Measurements from ENCODE around the gene DNAJC3. TPM values are rescaled to one million over a fixed set of nuclear protein-coding genes. Genes with fewer than 3 reads are reported as not detected.

Gene DNAJC3
- total RNA-seq (2016; rRNA removed; fragmentation: Illumina TruSeq; extraction: Trizol), result 38.1 and 48.2 TPM in 2 replicates
- total RNA-seq (2016; cell fraction: cytosol; rRNA removed; fragmentation: Illumina TruSeq; extraction: Trizol; ENCODE audit: low read depth), result 30.3 and 34.8 TPM in 2 replicates
- total RNA-seq (2016; cell fraction: insoluble cytoplasmic fraction; rRNA removed; fragmentation: Illumina TruSeq; extraction: Trizol), result 32.9 and 48.9 TPM in 2 replicates
- total RNA-seq (2016; cell fraction: membrane; rRNA removed; fragmentation: Illumina TruSeq; extraction: Trizol), result 14.3 and 17.6 TPM in 2 replicates
- total RNA-seq (2016; cell fraction: nucleus; rRNA removed; fragmentation: Illumina TruSeq; extraction: Trizol), result 48.4 and 54.1 TPM in 2 replicates
- 9.7 and 10.4 TPM in 2 replicates for polyA plus RNA-seq (2011; rRNA removed)
- 5.4 and 8.2 TPM in 2 replicates for polyA plus RNA-seq (2011; cell fraction: cytosol; rRNA removed)
- polyA plus RNA-seq (2011; cell fraction: nucleus; rRNA removed), result 2.8 and 3.7 TPM in 2 replicates
- 12.1 and 15.4 TPM in 2 replicates for polyA plus RNA-seq (2012)
- polyA plus RNA-seq (2016; cell fraction: cytosol; fragmentation: Illumina TruSeq; extraction: Trizol; ENCODE audit: low read depth), result 1.4 TPM in 2 replicates
- polyA plus RNA-seq (2016; cell fraction: insoluble cytoplasmic fraction; fragmentation: Illumina TruSeq; extraction: Trizol; ENCODE audit: low read depth), result 16.8 and 19.2 TPM in 2 replicates
- 3.1 and 3.7 TPM in 2 replicates for polyA plus RNA-seq (2016; cell fraction: membrane; fragmentation: Illumina TruSeq; extraction: Trizol; ENCODE audit: low read depth)
- polyA plus RNA-seq (2016; cell fraction: nucleus; fragmentation: Illumina TruSeq; extraction: Trizol; ENCODE audit: insufficient read depth, low read depth), result 37.4 and 38.5 TPM in 2 replicates
- polyA minus RNA-seq (2011; rRNA and poly(A)+ RNA removed; ENCODE audit: low replicate concordance), result 13.2 and 17.4 TPM in 2 replicates
- polyA minus RNA-seq (2011; cell fraction: cytosol; rRNA and poly(A)+ RNA removed), result 21.4 and 25.3 TPM in 2 replicates
- 14.4 and 17.8 TPM in 2 replicates for polyA minus RNA-seq (2011; cell fraction: nucleus; rRNA and poly(A)+ RNA removed)
- Bru-seq, nascent RNA, result percentile 84 among the genes with signal in this experiment
- percentile 87 among the genes with signal in this experiment for BruChase-seq, experiment 1, labeled RNA remaining after a 6-hour chase
- BruChase-seq, experiment 2, labeled RNA remaining after a 2-hour chase, result percentile 78 among the genes with signal in this experiment
- long read RNA-seq, experiment 1, full-length matches to known transcripts, result 12 of 128 reads
- long read RNA-seq, experiment 1, partial matches to known transcripts, result 22 of 128 reads
- long read RNA-seq, experiment 1, other reads (novel, unspliced or antisense), result 94 of 128 reads
- long read RNA-seq, experiment 2, full-length matches to known transcripts, result 9 of 41 reads
- long read RNA-seq, experiment 2, partial matches to known transcripts, result 0 of 41 reads
- long read RNA-seq, experiment 2, other reads (novel, unspliced or antisense), result 32 of 41 reads

GRCh38 chr13:95676762-95677563 lies at the start of gene DNAJC3:
TSS of gene DNAJC3 (plus strand) at chr13:95677139. CDS start at chr13:95677256, 117 bp downstream.
- Histone ChIP-seq H3K4me1 (ENCODE audit: insufficient read depth, low read length) (peaks cover 64% of the 10 kb centered on the region), H3K27me3 (ENCODE audit: control insufficient read depth in 1 of 2, insufficient read depth in 2 of 2, low read length in 2 of 2) (no peaks in the 10 kb centered on the region; a peak in 1 of 5 replicates), H3K9ac (ENCODE audit: insufficient read depth, low read depth, low read length) (peak within 1 kb of the TSS; percentile 92), H3K36me3 (replicated peaks in 1 of 2; ENCODE audit: control insufficient read depth in 1 of 2, insufficient read depth in 2 of 2, low read length in 2 of 2) (no peaks in the 10 kb centered on the region), H3K79me2 (ENCODE audit: insufficient read depth, low read length) (peaks cover 62% of the 10 kb centered on the region), H3K4me2 (ENCODE audit: low read depth, low read length) (peak within 1 kb of the TSS; percentile 67), H2AFZ (ENCODE audit: low read length) (peak within 1 kb of the TSS; percentile 90), H3K9me3 (ENCODE audit: low read length) (no peaks in the 10 kb centered on the region), H3K4me3 (replicated peaks in 1 of 3; ENCODE audit: insufficient read depth in 1 of 3, low read depth in 2 of 3, low read length in 3 of 3) (peak within 1 kb of the TSS; percentile 82 to 88 (median 83)), H4K20me1 (ENCODE audit: insufficient read depth, low read length) (peaks cover 2% of the 10 kb centered on the region; the same call in 1 of the 2 replicates), H3K27ac (ENCODE audit: extremely low read length, insufficient read depth, low read length) (peak within 1 kb of the TSS; percentile 91)
- POLR2A ChIA-PET, result interaction anchor here (0.7 to 1.6 kb wide), 7 partner anchors 8 to 75 kb away, joined by 3 to 14 read pairs (median 4); partner anchors contain the start of gene DZIP1
- BruUV-seq (replicated peaks), result no TSS peak
- CTCF ChIA-PET (ENCODE audit: low intra/inter-chr PET ratio, low total read pairs), result no interaction called here
- in situ Hi-C loops (cut with HindIII; ENCODE audit: extremely low pct_ligation_motif_present, low pct_unique_long_range_greater_than_20kb) (no loop called here), intact Hi-C loops (cut with micrococcal nuclease; ENCODE audit: unreplicated experiment) (loop anchor here (5.0 to 10.0 kb wide), 2 partner anchors 35 to 108 kb away; partner anchors contain the start of gene DZIP1)
- under 1% methylated on average over 24 of the region's 90 CpGs for WGBS (ENCODE audit: low lambda C conversion rate)
- FAIRE-seq (peak; percentile 8), ATAC-seq (peak; percentile 97), DNase-seq (ENCODE audit: low spot score) (peak; percentile 92)
- TF ChIP-seq ZNF841 (CRISPR knock-in tag; IDR thresholded peaks at IDR 0.05; ENCODE audit: borderline replicate concordance), result no peak
- TF ChIP-seq FOXP1 (IDR thresholded peaks at IDR 0.05), result no peak
- no peak for TF ChIP-seq FOXP1 (CRISPR knock-in tag; IDR thresholded peaks at IDR 0.05)
- TF ChIP-seq ZNF256 (CRISPR knock-in tag; conservative IDR thresholded peaks at IDR 0.05), result no peak
- no peak for TF ChIP-seq ZHX2 (IDR thresholded peaks at IDR 0.05; ENCODE audit: low read depth)
- TF ChIP-seq ZHX2 (CRISPR knock-in tag; IDR thresholded peaks at IDR 0.05; ENCODE audit: borderline replicate concordance), result peak; percentile 93
- peak; percentile 94 for TF ChIP-seq ZNF687 (CRISPR knock-in tag; IDR thresholded peaks at IDR 0.05)
